Measurements from ENCODE around the gene ADSS2.

Gene ADSS2

DNA sequence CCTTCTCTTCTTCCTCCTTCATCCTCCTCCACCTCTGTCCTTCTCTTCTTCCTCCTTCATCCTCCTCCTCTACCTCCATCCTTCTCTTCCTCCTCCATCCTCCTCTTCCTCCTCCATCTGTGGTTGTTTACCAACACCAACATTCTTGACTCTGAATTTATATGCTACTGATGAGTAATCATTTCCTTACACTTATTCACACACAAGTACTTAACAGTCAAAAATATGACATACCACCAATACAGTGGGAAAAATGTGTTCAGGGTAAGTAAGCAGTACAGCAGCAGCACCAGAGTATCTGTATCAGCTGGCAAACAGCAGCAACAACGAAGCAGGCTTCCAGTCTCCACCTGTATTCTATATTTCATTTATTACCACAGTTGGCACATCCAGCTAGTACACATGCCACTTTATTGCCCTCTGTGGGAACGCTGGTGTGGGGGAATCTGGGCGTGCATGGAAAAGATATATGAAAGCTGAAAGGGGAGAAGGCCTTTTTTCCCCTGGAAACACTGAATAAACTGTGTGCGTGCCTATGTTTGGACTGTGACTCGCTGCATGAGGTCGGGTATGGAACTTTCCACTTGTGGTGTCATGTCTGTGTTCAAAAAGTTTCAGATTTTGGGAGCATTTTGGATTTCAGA lies 16.0 kb downstream of the ADSS2 start:
- H3K4me3 Mint-ChIP-seq = no peak overlapping the region

GRCh38 chr1:244431166-244431565 lies 20.5 kb downstream of the ADSS2 start:
- peaks cover 20% of the 10 kb centered on the region for H3K4me1 Mint-ChIP-seq (ENCODE audit: low read depth)
- H3K27me3 Mint-ChIP-seq (ENCODE audit: low read depth) = no peaks in the 10 kb centered on the region
- DNase-seq (ENCODE audit: low spot score) = no peak
- H3K27ac Mint-ChIP-seq = no peak overlapping the region
- no peak overlapping the region for H3K4me3 Mint-ChIP-seq
- H3K9me3 Mint-ChIP-seq = no peaks in the 10 kb centered on the region
- peaks cover 33% of the 10 kb centered on the region for H3K36me3 Mint-ChIP-seq (ENCODE audit: low read depth)

More for the DNA sequence above, 16.0 kb downstream of the ADSS2 start:
- Mint-ChIP-seq H3K27me3 (ENCODE audit: low read depth) (no peaks in the 10 kb centered on the region), H3K9me3 (no peaks in the 10 kb centered on the region), H3K36me3 (ENCODE audit: low read depth) (peaks cover 31% of the 10 kb centered on the region), H3K27ac (peak overlapping the region; percentile 60), H3K4me1 (ENCODE audit: low read depth) (peaks cover 24% of the 10 kb centered on the region)
- DNase-seq (ENCODE audit: low spot score) = peak; percentile 44

DNA sequence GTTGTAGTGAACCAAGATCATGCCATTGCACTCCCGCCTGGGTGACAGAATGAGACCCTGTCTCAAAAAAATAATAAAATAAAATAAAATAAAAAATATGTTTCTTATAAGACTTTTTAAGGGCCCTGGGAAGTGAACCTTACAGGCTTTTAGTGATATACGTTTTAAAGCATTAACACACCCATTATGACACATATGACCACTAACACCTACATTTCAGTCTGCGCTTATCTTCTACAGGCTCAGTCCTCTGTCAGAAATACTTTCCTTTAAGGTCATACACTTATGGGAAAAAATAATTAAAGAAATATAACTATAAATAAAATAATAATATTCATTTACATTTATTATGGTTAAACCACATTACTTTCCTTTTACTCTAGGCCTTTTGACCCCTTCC lies 21.9 kb downstream of the ADSS2 start:
- no peak overlapping the region for H3K27ac Mint-ChIP-seq
- H3K36me3 Mint-ChIP-seq (ENCODE audit: low read depth) = peaks cover 31% of the 10 kb centered on the region
- DNase-seq (ENCODE audit: low spot score) = no peak
- H3K4me3 Mint-ChIP-seq = no peak overlapping the region
- H3K9me3 Mint-ChIP-seq = no peaks in the 10 kb centered on the region
- peaks cover 20% of the 10 kb centered on the region for H3K4me1 Mint-ChIP-seq (ENCODE audit: low read depth)
- H3K27me3 Mint-ChIP-seq (ENCODE audit: low read depth) = no peaks in the 10 kb centered on the region

- DNase-seq (ENCODE audit: low spot score) = no peak
- Mint-ChIP-seq H3K27ac (no peak overlapping the region), H3K36me3 (ENCODE audit: low read depth) (peaks cover 42% of the 10 kb centered on the region), H3K4me1 (ENCODE audit: low read depth) (peaks cover 25% of the 10 kb centered on the region), H3K4me3 (no peak overlapping the region), H3K9me3 (no peaks in the 10 kb centered on the region), H3K27me3 (ENCODE audit: low read depth) (no peaks in the 10 kb centered on the region)
Observed at GRCh38 chr1:244427647-244428046, 24.1 kb downstream of the ADSS2 start.

DNA sequence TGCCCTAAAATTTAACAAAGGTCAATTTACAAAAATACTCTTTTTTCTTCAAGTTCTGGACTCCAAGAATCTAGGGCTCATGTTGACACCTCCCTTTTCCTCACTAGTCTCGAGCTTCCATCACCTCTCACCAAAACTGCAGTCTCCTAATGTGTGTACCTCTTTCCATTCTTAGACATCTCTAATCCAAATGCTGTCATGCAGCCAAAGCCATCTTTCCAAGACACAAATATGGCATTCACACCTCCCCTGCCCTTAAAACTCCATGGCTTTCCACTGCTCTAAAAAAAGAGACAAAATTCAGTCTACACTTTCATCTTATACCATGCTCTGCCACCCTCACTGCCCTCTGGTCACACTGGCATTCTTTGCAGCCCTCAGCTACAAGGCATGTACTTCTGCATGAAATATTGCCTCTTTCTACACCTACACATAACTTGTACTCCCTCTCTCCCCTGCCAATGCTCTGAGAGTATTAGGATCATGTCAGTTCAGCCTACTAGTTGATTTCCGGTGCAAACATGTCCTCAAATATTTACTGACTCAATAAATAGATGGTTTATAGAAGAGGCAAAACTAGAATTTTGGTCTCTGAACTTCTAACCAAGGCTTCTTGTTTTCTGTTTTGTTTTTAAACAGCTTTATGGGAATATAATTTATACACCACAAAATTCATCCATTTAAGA lies 26.9 kb downstream of the ADSS2 start:
- Mint-ChIP-seq H3K4me1 (ENCODE audit: low read depth) (peaks cover 21% of the 10 kb centered on the region), H3K27ac (no peak overlapping the region)

DNA sequence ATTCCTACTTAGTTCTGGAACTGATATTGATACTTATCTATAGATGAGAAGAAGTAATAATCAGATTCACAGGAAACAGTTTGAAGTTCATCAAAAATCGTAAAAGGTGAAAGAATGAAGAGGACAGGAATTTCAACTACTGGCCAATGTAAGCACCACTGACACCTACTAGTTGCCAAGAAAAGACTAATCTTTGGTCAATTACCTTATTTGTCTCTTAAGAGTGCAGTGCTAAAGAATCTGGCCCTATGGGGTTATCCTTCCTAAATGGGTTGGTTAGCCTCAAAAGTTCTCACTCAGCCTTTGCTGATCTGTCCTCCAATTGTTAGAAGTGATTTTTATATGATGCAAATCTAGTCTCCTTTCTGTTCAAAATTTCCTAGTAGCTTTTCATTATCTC lies 29.5 kb downstream of the ADSS2 start:
- H3K4me1 Mint-ChIP-seq (ENCODE audit: low read depth) = peaks cover 20% of the 10 kb centered on the region
- no peaks in the 10 kb centered on the region for H3K9me3 Mint-ChIP-seq
- no peak overlapping the region for H3K4me3 Mint-ChIP-seq
- no peak for DNase-seq (ENCODE audit: low spot score)
- no peak overlapping the region for H3K27ac Mint-ChIP-seq
- no peaks in the 10 kb centered on the region for H3K27me3 Mint-ChIP-seq (ENCODE audit: low read depth)
- peaks cover 53% of the 10 kb centered on the region for H3K36me3 Mint-ChIP-seq (ENCODE audit: low read depth)

More for the DNA sequence above, 26.9 kb downstream of the ADSS2 start:
- Mint-ChIP-seq H3K4me3 (no peak overlapping the region), H3K27me3 (ENCODE audit: low read depth) (no peaks in the 10 kb centered on the region), H3K9me3 (no peaks in the 10 kb centered on the region), H3K36me3 (ENCODE audit: low read depth) (peaks cover 38% of the 10 kb centered on the region)
- no peak for DNase-seq (ENCODE audit: low spot score)

- Mint-ChIP-seq H3K27ac (no peak overlapping the region), H3K36me3 (ENCODE audit: low read depth) (peaks cover 57% of the 10 kb centered on the region), H3K4me3 (no peak overlapping the region), H3K27me3 (ENCODE audit: low read depth) (no peaks in the 10 kb centered on the region), H3K4me1 (ENCODE audit: low read depth) (peaks cover 5% of the 10 kb centered on the region), H3K9me3 (no peaks in the 10 kb centered on the region)
- no peak for DNase-seq (ENCODE audit: low spot score)
Observed at GRCh38 chr1:244419024-244419423, 32.7 kb downstream of the ADSS2 start.

- no peaks in the 10 kb centered on the region for H3K27me3 Mint-ChIP-seq (ENCODE audit: low read depth)
- DNase-seq (ENCODE audit: low spot score) = no peak
- no peaks in the 10 kb centered on the region for H3K9me3 Mint-ChIP-seq
- H3K36me3 Mint-ChIP-seq (ENCODE audit: low read depth) = peaks cover 71% of the 10 kb centered on the region
- no peak overlapping the region for H3K27ac Mint-ChIP-seq
- peaks cover 14% of the 10 kb centered on the region for H3K4me1 Mint-ChIP-seq (ENCODE audit: low read depth)
- H3K4me3 Mint-ChIP-seq = no peak overlapping the region
Observed at GRCh38 chr1:244414543-244414942, 37.2 kb downstream of the ADSS2 start.

- no peak overlapping the region for H3K4me3 Mint-ChIP-seq
- no peaks in the 10 kb centered on the region for H3K9me3 Mint-ChIP-seq
- H3K4me1 Mint-ChIP-seq (ENCODE audit: low read depth) = peaks cover 14% of the 10 kb centered on the region
- no peak overlapping the region for H3K27ac Mint-ChIP-seq
- no peaks in the 10 kb centered on the region for H3K27me3 Mint-ChIP-seq (ENCODE audit: low read depth)
- no peak for DNase-seq (ENCODE audit: low spot score)
- H3K36me3 Mint-ChIP-seq (ENCODE audit: low read depth) = peaks cover 71% of the 10 kb centered on the region
Observed at GRCh38 chr1:244413736-244414135, 38.0 kb downstream of the ADSS2 start.

GRCh38 chr1:244412176-244412575 lies 39.5 kb downstream of the ADSS2 start:
- Mint-ChIP-seq H3K27me3 (ENCODE audit: low read depth) (no peaks in the 10 kb centered on the region), H3K4me1 (ENCODE audit: low read depth) (peaks cover 14% of the 10 kb centered on the region), H3K9me3 (no peaks in the 10 kb centered on the region), H3K4me3 (no peak overlapping the region), H3K27ac (peak overlapping the region; percentile 38), H3K36me3 (ENCODE audit: low read depth) (peaks cover 67% of the 10 kb centered on the region)
- no peak for DNase-seq (ENCODE audit: low spot score)

- no peak for DNase-seq (ENCODE audit: low spot score)
- H3K9me3 Mint-ChIP-seq = no peaks in the 10 kb centered on the region
- H3K4me3 Mint-ChIP-seq = no peak overlapping the region
- peaks cover 17% of the 10 kb centered on the region for H3K4me1 Mint-ChIP-seq (ENCODE audit: low read depth)
- H3K27me3 Mint-ChIP-seq (ENCODE audit: low read depth) = no peaks in the 10 kb centered on the region
- H3K36me3 Mint-ChIP-seq (ENCODE audit: low read depth) = peaks cover 71% of the 10 kb centered on the region
- H3K27ac Mint-ChIP-seq = no peak overlapping the region
Observed at GRCh38 chr1:244409701-244410100, 42.0 kb downstream of the ADSS2 start.

GRCh38 chr1:244406337-244406736 lies 45.4 kb downstream of the ADSS2 start:
- no peak overlapping the region for H3K27ac Mint-ChIP-seq
- peaks cover 27% of the 10 kb centered on the region for H3K9me3 Mint-ChIP-seq
- H3K4me1 Mint-ChIP-seq (ENCODE audit: low read depth) = peaks cover 14% of the 10 kb centered on the region
- no peak for DNase-seq (ENCODE audit: low spot score)
- H3K36me3 Mint-ChIP-seq (ENCODE audit: low read depth) = peaks cover 77% of the 10 kb centered on the region
- no peak overlapping the region for H3K4me3 Mint-ChIP-seq
- no peaks in the 10 kb centered on the region for H3K27me3 Mint-ChIP-seq (ENCODE audit: low read depth)

DNA sequence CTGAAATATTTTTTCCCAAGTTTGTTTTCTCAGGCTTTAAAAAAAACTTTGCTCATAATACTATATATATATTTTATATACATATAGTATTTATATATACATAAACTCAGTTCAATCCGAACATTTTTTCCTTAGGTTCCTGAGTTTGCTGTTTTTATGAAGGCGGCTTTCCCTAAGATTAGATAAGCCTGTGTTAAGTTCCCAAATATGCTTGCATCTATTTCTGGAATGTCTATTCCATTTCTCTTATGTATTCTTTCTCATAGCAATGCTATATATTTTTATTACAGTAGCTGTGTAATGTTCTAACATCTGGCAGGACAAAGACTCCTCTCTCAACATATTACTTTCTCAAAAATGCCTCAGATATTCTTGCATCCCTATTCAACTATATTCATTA lies 45.9 kb downstream of the ADSS2 start:
- Mint-ChIP-seq H3K4me3 (no peak overlapping the region), H3K9me3 (peaks cover 32% of the 10 kb centered on the region), H3K36me3 (ENCODE audit: low read depth) (peaks cover 77% of the 10 kb centered on the region), H3K27ac (no peak overlapping the region), H3K27me3 (ENCODE audit: low read depth) (no peaks in the 10 kb centered on the region), H3K4me1 (ENCODE audit: low read depth) (peaks cover 14% of the 10 kb centered on the region)
- DNase-seq (ENCODE audit: low spot score) = no peak

- no peak overlapping the region for H3K4me3 Mint-ChIP-seq
- peaks cover 38% of the 10 kb centered on the region for H3K9me3 Mint-ChIP-seq
- H3K27me3 Mint-ChIP-seq (ENCODE audit: low read depth) = no peaks in the 10 kb centered on the region
- DNase-seq (ENCODE audit: low spot score) = no peak
- H3K4me1 Mint-ChIP-seq (ENCODE audit: low read depth) = peaks cover 3% of the 10 kb centered on the region
- no peak overlapping the region for H3K27ac Mint-ChIP-seq
- peaks cover 71% of the 10 kb centered on the region for H3K36me3 Mint-ChIP-seq (ENCODE audit: low read depth)
Observed at GRCh38 chr1:244403431-244403830, 48.3 kb downstream of the ADSS2 start.
